Peyer's patch (tissue), 4 donors: ENCODE results near the gene OSR1. TPM values are rescaled to one million over a fixed set of nuclear protein-coding genes. Genes with fewer than 3 reads are reported as not detected.
"Not testable (repeated sequence)": the region's sequence is repeated elsewhere in the genome, so short reads cannot be mapped to it uniquely, and the experiment has no call there.

ENCODE experiments used
- DNase-seq, 3 donors: peaks; one replicate each; pipeline ENCODE4 v3.0.0-alpha.2; 2017 to 2019
- H3K27ac ChIP-seq, 4 donors: fragments of 200-600 bp; sonication (generic); one replicate each; pipeline ENCODE4 v1.5.1; 2016 to 2019
- H3K27me3 ChIP-seq, 2 donors: fragments of 200-600 bp; sonication (generic); one replicate each; pipeline ENCODE4 v1.5.1; 2019
- H3K36me3 ChIP-seq, 3 donors: fragments of 200-600 bp; sonication (generic); one replicate each; pipeline ENCODE4 v1.5.1; 2016 to 2019
- H3K4me1 ChIP-seq, 4 donors: fragments of 200-600 bp; sonication (generic); one replicate each; pipeline ENCODE4 v1.5.1; 2016 to 2019
- H3K4me3 ChIP-seq, 4 donors: fragments of 200-600 bp; sonication (generic); 1 replicate in 3 of 4; 2 replicates in 1 of 4; pipeline ENCODE4 v1.5.1; 2016 to 2019; ENCODE audit warnings: mild to moderate bottlenecking in 1 of 4
- H3K9me3 ChIP-seq, 4 donors: fragments of 200-600 bp; sonication (generic); one replicate each; pipeline ENCODE4 v1.5.1; 2016 to 2019; ENCODE audit warnings: mild to moderate bottlenecking in 1 of 4
- POLR2A ChIP-seq, 2 donors: fragments of 450-650 bp; IDR thresholded peaks; one replicate each; pipeline ENCODE4 v1.5.1; 2017; ENCODE audit warnings: antibody characterized with exemption in 2 of 2, mild to moderate bottlenecking in 2 of 2, moderate library complexity in 2 of 2
- total RNA-seq, 4 donors: library from RNA; depleted of rRNA; stranded (reverse); fragments of >200 nt; gene quantifications; one replicate each; pipeline ENCODE4 v1.1.0, GENCODE V29; 2016
- TF ChIP-seq, protein P1 (sequence below), 6 experiments: fragments of 450-650 bp in 4 of 6; fragments of 200-600 bp in 2 of 6; sonication (generic) in 1 of 6; IDR thresholded peaks; one replicate each; pipeline ENCODE4 v1.5.1; 2017 to 2019; ENCODE audit warnings: antibody characterized with exemption in 6 of 6, mild to moderate bottlenecking in 3 of 6, moderate library complexity in 1 of 6

The OSR1 gene
- total RNA-seq, result 10 to 100 TPM in 1 of 4 donors, 1 to 10 TPM in 3; 3.9 to 14.9 (median 7.0) TPM

DNA sequence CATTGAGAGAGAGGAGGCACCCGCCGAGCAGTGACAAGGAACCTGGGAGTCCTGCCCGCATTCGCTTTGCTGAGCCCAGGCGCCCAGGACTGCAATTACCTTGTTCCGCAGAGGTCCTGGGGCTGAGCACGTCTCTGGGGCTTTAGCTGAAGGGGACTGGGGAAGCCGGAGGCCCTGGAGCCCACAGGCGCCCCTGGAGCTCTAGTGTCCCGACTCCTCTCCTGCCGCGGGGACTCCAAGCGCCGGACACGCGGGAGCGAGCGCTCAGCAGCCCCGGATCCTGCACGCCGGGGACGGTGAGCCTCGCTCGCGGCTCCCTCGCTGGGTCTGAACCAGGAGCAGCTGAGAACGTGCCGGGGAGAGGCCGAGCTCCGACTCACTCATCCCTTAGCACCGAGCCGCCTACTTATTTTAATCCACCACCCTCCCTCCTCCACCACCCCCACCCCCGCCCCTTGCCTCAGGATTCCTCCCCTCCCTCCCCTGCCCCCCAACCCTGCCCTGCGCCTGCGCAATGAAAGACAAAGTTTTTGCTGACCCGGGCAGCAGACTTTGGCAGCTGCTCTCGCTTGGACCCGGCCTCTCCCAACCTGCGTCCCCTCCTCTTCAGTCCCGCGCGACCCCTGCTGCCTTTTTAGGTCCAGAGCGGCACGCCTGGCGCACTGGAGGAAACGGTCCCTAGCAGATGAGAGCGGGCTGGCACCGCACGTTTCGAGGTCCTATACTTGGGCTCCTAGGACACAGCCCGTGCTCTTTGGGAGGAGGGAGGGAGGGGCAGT, at the start of gene OSR1:
TSS of gene OSR1 (minus strand) at position 382 of the 779 bp plus-strand sequence. CDS start 4,818 bp downstream, outside the sequence.
- TF ChIP-seq, protein P1, sequence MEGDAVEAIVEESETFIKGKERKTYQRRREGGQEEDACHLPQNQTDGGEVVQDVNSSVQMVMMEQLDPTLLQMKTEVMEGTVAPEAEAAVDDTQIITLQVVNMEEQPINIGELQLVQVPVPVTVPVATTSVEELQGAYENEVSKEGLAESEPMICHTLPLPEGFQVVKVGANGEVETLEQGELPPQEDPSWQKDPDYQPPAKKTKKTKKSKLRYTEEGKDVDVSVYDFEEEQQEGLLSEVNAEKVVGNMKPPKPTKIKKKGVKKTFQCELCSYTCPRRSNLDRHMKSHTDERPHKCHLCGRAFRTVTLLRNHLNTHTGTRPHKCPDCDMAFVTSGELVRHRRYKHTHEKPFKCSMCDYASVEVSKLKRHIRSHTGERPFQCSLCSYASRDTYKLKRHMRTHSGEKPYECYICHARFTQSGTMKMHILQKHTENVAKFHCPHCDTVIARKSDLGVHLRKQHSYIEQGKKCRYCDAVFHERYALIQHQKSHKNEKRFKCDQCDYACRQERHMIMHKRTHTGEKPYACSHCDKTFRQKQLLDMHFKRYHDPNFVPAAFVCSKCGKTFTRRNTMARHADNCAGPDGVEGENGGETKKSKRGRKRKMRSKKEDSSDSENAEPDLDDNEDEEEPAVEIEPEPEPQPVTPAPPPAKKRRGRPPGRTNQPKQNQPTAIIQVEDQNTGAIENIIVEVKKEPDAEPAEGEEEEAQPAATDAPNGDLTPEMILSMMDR (IDR thresholded peaks at IDR 0.05), result no peak
- TF ChIP-seq POLR2A (IDR thresholded peaks at IDR 0.05), result no peak
- Histone ChIP-seq H3K27me3 (peaks cover 3 to 19% of the 10 kb centered on the region in 2 donors), H3K4me3 (peak within 1 kb of the TSS; percentile 13 to 63 (median 46)), H3K4me1 (peaks cover 0 to 28% (median 13%) of the 10 kb centered on the region in 4 donors), H3K9me3 (no peaks in the 10 kb centered on the region), H3K36me3 (no peaks in the 10 kb centered on the region), H3K27ac (peak within 1 kb of the TSS in 3 of 4 donors; percentile 46 to 77 (median 48))
- DNase-seq, result peak in 2 of 3 donors; percentile 65 to 67

DNA sequence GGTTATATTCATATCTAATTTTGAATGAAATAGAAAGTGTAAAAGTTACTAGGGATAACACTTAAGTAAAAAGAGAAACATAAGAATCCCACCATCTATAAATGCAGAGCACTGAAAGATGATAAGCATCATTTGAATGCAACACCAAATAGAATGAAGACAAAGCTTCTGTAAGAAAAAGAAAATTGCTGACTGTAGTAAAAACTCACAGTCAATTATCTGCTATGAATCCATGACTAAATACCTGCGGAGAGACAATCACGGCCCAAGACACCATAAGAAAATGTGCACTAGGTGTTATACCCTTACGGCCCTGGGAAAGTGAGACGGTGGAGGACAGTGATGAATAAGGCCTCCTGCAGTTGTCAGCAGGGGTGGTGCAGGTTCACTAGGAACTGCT, 45.4 kb upstream of the OSR1 start:
- Histone ChIP-seq H3K27me3 (no peaks in the 10 kb centered on the region), H3K4me3 (no peak overlapping the region), H3K27ac (no peak overlapping the region), H3K4me1 (no peaks in the 10 kb centered on the region), H3K9me3 (no peaks in the 10 kb centered on the region), H3K36me3 (no peaks in the 10 kb centered on the region)
- no peak for DNase-seq
- TF ChIP-seq, protein P1 (IDR thresholded peaks at IDR 0.05), result no peak
- TF ChIP-seq POLR2A (IDR thresholded peaks at IDR 0.05), result no peak

DNA sequence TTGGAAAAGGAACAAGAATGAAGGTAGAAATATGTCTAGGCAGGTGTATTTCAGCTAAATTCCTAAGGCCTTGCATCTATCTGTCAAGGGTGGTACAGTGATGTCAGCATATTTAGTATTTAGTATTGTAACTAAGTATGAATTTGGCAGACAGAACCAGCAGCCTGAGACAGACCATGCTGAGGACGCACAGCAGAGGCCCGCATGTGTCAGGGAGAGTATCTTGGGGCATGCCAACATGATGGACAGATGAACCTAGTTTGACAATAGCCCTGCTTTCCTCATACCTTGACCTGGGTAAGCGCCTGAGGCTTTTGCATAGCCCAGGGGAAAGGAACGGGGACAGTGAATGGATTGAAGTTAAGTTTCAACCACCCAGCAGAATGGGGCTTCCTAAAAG, 33.8 kb upstream of the OSR1 start:
- no peak overlapping the region for H3K4me3 ChIP-seq
- no peaks in the 10 kb centered on the region for H3K27me3 ChIP-seq
- no peaks in the 10 kb centered on the region for H3K9me3 ChIP-seq
- H3K27ac ChIP-seq, result no peak overlapping the region
- TF ChIP-seq POLR2A (IDR thresholded peaks at IDR 0.05), result no peak
- TF ChIP-seq, protein P1 (IDR thresholded peaks at IDR 0.05), result no peak
- H3K36me3 ChIP-seq, result no peaks in the 10 kb centered on the region
- H3K4me1 ChIP-seq, result no peaks in the 10 kb centered on the region
- DNase-seq, result no peak

DNA sequence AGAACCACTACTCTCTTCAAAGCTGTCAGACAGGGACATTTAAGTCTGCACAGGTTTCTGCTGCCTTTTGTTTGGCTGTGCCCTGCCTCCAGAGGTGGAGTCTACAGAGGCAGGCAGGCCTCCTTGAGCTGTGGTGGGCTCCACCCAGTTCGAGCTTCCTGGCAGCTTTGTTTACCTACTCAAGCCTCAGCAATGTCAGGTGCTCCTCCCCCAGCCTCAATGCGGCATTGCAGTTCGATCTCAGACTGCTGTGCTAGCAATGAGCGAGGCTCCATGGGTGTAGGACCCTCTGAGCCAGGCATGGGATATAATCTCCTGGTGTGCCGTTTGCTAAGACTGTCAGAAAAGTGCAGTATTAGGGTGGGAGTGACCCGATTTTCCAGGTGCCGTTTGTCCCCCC, 31.0 kb upstream of the OSR1 start:
- not testable (repeated sequence) for H3K27ac ChIP-seq, H3K36me3 ChIP-seq, H3K27me3 ChIP-seq

DNA sequence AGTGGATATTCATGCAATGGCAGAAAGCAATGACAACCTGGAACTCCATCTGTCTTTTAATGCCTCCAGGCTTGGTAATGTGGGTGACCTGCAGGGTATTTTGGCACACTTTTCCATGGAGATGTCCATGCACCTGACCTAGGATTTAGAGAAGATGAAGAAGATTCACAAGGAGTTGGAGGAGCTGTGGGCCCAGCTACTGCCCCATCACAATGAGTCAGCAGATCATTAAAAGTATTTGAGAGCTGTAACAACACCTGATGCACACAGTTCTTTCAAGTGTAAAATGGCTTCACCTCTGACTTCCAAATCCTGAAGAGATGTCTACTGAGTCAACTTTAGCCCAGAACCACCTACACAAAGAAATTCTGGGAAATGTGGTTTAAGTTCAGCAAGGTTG, 22.1 kb upstream of the OSR1 start:
- no peak for DNase-seq
- Histone ChIP-seq H3K4me3 (no peak overlapping the region), H3K27ac (no peak overlapping the region), H3K27me3 (no peaks in the 10 kb centered on the region), H3K4me1 (no peaks in the 10 kb centered on the region), H3K36me3 (no peaks in the 10 kb centered on the region), H3K9me3 (no peaks in the 10 kb centered on the region)
- TF ChIP-seq, protein P1 (IDR thresholded peaks at IDR 0.05), result no peak
- no peak for TF ChIP-seq POLR2A (IDR thresholded peaks at IDR 0.05)

More for the DNA sequence above, 31.0 kb upstream of the OSR1 start:
- H3K4me1 ChIP-seq, DNase-seq, H3K9me3 ChIP-seq, H3K4me3 ChIP-seq: not testable (repeated sequence)

DNA sequence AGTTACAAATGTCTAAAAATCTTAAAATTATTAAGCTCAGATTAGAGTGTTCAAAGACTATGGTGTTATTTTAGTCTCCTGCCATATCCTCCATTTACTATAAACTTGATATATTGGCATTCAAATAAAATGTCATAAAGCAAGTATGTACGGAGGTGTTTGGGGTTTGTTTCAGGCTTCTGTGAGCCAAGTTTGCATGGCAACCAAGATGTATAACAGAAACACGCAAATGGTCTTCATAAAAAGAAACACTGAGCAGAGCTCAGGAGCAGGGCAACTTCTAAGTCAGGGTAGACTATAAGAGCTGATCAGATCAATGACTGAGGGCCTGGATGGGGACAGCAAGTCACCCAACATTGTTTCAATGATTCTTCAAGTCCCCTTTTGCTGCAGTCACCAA, 20.5 kb upstream of the OSR1 start:
- DNase-seq, result no peak
- no peak overlapping the region for H3K27ac ChIP-seq
- no peak for TF ChIP-seq POLR2A (IDR thresholded peaks at IDR 0.05)
- TF ChIP-seq, protein P1 (IDR thresholded peaks at IDR 0.05), result no peak
- no peaks in the 10 kb centered on the region for H3K36me3 ChIP-seq
- no peaks in the 10 kb centered on the region for H3K27me3 ChIP-seq
- H3K4me1 ChIP-seq, result no peaks in the 10 kb centered on the region
- H3K9me3 ChIP-seq, result no peaks in the 10 kb centered on the region
- no peak overlapping the region for H3K4me3 ChIP-seq
